ENCODE measurements around the gene KBTBD12. TPM values are rescaled to one million over a fixed set of nuclear protein-coding genes. Genes with fewer than 3 reads are reported as not detected.

KBTBD12 gene
- polyA plus RNA-seq, 2 of the 4 experiments (the other 2 are of a cell fraction): not detected

DNA sequence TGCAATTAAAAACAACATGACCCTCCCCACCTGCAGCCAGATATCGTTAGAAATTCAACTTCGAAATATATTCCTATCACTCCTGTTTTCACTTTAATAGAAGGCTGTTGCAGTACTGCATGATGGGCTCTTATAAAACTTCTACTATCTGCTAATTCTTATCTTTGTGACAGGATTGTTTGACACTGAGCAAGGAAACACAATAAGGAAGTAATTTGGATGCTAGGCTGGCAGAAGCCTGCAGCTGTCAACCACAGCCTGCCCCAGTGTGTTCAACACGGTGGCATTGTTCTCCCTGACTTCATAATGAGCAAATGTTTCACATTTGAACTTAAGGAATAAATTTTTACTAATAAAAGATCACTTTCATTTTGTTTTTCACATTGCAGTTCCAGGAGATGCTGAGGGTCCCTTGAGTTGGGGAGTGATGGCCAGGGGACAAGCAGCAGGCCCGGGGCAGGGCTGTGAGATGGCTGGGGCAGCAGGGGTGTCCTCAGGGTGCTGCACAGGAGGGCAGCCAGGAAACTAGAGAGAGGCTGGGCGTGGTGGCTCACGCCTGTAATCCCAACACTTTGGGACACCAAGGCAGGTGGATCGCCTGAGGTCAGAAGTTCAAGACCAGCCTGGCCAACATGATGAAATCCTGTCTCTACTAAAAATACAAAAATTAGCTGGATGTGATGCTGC, 72.4 kb downstream of the KBTBD12 start:
- ChIA-PET POLR2A (no interaction called here), CTCF (no interaction called here)
- no peaks in the 10 kb centered on the region for H3K9me3 ChIP-seq
- H3K4me3 ChIP-seq: no peak overlapping the region
- no peak overlapping the region for H3K4me2 ChIP-seq
- TF ChIP-seq, protein P1, sequence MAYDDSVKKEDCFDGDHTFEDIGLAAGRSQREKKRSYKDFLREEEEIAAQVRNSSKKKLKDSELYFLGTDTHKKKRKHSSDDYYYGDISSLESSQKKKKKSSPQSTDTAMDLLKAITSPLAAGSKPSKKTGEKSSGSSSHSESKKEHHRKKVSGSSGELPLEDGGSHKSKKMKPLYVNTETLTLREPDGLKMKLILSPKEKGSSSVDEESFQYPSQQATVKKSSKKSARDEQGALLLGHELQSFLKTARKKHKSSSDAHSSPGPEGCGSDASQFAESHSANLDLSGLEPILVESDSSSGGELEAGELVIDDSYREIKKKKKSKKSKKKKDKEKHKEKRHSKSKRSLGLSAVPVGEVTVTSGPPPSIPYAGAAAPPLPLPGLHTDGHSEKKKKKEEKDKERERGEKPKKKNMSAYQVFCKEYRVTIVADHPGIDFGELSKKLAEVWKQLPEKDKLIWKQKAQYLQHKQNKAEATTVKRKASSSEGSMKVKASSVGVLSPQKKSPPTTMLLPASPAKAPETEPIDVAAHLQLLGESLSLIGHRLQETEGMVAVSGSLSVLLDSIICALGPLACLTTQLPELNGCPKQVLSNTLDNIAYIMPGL (CRISPR knock-in tag; IDR thresholded peaks at IDR 0.05; ENCODE audit: borderline replicate concordance): no peak
- TF ChIP-seq CHD4 (IDR thresholded peaks at IDR 0.05; ENCODE audit: borderline replicate concordance) (no peak), ZSCAN20 (CRISPR knock-in tag; IDR thresholded peaks at IDR 0.05) (no peak), KDM5A (IDR thresholded peaks at IDR 0.05) (no peak), HEYL (CRISPR knock-in tag; IDR thresholded peaks at IDR 0.05) (no peak), NR3C1 (IDR thresholded peaks at IDR 0.05) (no peak), RARB (CRISPR knock-in tag; IDR thresholded peaks at IDR 0.05) (no peak), MAFK (IDR thresholded peaks at IDR 0.05; ENCODE audit: partially characterized antibody) (no peak), CBX2 (IDR thresholded peaks at IDR 0.05; ENCODE audit: borderline replicate concordance, low read depth) (no peak), EHF (CRISPR knock-in tag; IDR thresholded peaks at IDR 0.05) (no peak), CHD2 (IDR thresholded peaks at IDR 0.05; ENCODE audit: low read length, partially characterized antibody) (no peak), RFX5 (IDR thresholded peaks at IDR 0.05) (no peak), CBX8 (IDR thresholded peaks at IDR 0.05) (no peak), HOXB13 (CRISPR knock-in tag; IDR thresholded peaks at IDR 0.05; ENCODE audit: low read depth) (no peak)
- TF ChIP-seq, protein P2, sequence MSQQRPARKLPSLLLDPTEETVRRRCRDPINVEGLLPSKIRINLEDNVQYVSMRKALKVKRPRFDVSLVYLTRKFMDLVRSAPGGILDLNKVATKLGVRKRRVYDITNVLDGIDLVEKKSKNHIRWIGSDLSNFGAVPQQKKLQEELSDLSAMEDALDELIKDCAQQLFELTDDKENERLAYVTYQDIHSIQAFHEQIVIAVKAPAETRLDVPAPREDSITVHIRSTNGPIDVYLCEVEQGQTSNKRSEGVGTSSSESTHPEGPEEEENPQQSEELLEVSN (IDR thresholded peaks at IDR 0.05; ENCODE audit: borderline replicate concordance, low read depth): no peak
- TF ChIP-seq, protein P3, sequence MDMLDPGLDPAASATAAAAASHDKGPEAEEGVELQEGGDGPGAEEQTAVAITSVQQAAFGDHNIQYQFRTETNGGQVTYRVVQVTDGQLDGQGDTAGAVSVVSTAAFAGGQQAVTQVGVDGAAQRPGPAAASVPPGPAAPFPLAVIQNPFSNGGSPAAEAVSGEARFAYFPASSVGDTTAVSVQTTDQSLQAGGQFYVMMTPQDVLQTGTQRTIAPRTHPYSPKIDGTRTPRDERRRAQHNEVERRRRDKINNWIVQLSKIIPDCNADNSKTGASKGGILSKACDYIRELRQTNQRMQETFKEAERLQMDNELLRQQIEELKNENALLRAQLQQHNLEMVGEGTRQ (IDR thresholded peaks at IDR 0.05): no peak
- TF ChIP-seq, protein P4, sequence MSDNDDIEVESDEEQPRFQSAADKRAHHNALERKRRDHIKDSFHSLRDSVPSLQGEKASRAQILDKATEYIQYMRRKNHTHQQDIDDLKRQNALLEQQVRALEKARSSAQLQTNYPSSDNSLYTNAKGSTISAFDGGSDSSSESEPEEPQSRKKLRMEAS (IDR thresholded peaks at IDR 0.05): no peak
- TF ChIP-seq, protein P5, sequence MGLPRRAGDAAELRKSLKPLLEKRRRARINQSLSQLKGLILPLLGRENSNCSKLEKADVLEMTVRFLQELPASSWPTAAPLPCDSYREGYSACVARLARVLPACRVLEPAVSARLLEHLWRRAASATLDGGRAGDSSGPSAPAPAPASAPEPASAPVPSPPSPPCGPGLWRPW (IDR thresholded peaks at IDR 0.05): no peak
- TF ChIP-seq, protein P6, sequence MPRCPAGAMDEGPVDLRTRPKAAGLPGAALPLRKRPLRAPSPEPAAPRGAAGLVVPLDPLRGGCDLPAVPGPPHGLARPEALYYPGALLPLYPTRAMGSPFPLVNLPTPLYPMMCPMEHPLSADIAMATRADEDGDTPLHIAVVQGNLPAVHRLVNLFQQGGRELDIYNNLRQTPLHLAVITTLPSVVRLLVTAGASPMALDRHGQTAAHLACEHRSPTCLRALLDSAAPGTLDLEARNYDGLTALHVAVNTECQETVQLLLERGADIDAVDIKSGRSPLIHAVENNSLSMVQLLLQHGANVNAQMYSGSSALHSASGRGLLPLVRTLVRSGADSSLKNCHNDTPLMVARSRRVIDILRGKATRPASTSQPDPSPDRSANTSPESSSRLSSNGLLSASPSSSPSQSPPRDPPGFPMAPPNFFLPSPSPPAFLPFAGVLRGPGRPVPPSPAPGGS (IDR thresholded peaks at IDR 0.05): no peak
- DNase-seq (ENCODE audit: low read depth in 1 of 2, low spot score in 1 of 2) (no peak), ATAC-seq (no peak), FAIRE-seq (no peak)
- H3K4me1 ChIP-seq: peaks cover 6% of the 10 kb centered on the region; the same call in 1 of the 3 replicates
- 84% methylated on average over 7 of the region's 7 CpGs for WGBS (ENCODE audit: missing lambda C conversion rate)
- H3K27ac ChIP-seq: no peak overlapping the region

DNA sequence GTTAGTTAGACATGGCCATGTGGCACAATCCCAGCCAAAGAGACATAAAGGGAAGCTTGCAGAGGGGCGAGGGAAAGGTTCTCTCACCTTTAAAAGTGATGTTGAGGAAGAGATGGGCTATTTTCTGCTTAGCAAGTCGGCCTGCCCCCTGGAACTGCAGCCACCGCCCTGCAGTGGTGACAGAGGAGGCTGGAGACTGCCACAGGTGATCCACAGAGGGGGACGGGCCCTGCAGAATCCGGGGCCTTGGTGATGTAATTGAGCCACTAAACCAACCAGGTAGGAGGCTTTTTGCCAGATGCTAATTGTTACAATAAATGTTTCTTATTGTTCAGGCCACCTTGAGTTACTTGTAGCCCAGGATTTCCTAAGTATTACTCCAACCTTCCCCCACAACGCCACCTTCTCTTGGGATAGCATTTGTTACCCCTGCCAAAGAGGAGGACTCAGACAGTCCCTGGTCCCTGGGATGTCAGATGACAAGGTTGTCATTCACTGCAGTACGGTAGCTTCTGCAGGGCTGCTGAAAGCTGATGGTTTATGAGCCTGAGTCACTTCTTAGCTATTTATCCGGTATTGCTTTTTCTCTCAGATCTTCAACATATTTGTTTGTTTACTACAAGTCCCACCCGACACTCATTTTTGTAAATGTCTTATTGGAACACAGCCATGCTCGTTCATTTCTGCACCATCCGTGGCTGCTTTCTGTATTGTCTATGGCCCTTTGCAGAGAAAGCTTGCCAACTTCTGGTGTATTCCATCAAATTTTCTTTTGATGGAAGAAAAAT, 73.9 kb downstream of the KBTBD12 start:
- ATAC-seq: no peak
- TF ChIP-seq RCOR1 (IDR thresholded peaks at IDR 0.05; ENCODE audit: low read depth, low read length) (no peak), GATA3 (IDR thresholded peaks at IDR 0.05; ENCODE audit: borderline replicate concordance) (peak; percentile 26; the same call in 1 of the 2 replicates)
- peaks cover 6% of the 10 kb centered on the region; the same call in 1 of the 3 replicates for H3K4me1 ChIP-seq
- ChIA-PET CTCF (interaction anchor here (0.6 kb wide), 1 partner anchor 72 kb away, joined by 3 read pairs; no protein-coding TSS in a partner anchor), POLR2A (no interaction called here)
- no peak for FAIRE-seq
- H3K4me3 ChIP-seq: no peak overlapping the region
- H3K27ac ChIP-seq: no peak overlapping the region
- peak; percentile 19 to 28 for DNase-seq (ENCODE audit: low read depth in 1 of 2, low spot score in 1 of 2)
- WGBS (ENCODE audit: missing lambda C conversion rate): 32% methylated on average over 11 of the region's 11 CpGs
- 0 out of 3 replicates have a peak overlapping the region, but pooled peaks have one; percentile 16 for H3K4me2 ChIP-seq
- no peaks in the 10 kb centered on the region for H3K9me3 ChIP-seq

Data from A549 (cell line).